ENCODE data around the gene NRXN3.

Gene NRXN3

DNA sequence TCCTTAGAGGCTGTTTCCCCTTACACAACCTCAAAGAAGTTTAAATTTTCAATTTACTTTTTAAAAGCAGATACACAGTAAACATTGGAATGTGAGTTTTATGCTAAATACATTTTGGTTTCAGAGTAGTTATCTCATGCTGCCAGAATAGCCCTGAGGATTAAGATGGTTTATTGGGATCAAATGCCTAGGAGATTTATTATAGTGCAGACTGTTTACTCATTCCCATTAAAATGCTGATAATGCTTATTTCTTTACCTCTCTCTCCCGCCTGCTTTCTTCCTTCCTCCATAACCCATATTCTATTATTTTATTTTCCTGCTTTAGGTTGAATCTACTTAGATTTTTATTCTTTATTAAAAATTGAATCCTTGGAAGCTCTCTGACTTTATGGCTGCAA lies 1701.0 kb downstream of the NRXN3 start:
- DNase-seq (ENCODE audit: low read depth) = peak; percentile 12
- TF ChIP-seq, protein P1, sequence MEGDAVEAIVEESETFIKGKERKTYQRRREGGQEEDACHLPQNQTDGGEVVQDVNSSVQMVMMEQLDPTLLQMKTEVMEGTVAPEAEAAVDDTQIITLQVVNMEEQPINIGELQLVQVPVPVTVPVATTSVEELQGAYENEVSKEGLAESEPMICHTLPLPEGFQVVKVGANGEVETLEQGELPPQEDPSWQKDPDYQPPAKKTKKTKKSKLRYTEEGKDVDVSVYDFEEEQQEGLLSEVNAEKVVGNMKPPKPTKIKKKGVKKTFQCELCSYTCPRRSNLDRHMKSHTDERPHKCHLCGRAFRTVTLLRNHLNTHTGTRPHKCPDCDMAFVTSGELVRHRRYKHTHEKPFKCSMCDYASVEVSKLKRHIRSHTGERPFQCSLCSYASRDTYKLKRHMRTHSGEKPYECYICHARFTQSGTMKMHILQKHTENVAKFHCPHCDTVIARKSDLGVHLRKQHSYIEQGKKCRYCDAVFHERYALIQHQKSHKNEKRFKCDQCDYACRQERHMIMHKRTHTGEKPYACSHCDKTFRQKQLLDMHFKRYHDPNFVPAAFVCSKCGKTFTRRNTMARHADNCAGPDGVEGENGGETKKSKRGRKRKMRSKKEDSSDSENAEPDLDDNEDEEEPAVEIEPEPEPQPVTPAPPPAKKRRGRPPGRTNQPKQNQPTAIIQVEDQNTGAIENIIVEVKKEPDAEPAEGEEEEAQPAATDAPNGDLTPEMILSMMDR (conservative IDR thresholded peaks at IDR 0.05; ENCODE audit: low read depth, low read length) = no peak
- H3K4me3 ChIP-seq (ENCODE audit: low read length) = no peak overlapping the region

DNA sequence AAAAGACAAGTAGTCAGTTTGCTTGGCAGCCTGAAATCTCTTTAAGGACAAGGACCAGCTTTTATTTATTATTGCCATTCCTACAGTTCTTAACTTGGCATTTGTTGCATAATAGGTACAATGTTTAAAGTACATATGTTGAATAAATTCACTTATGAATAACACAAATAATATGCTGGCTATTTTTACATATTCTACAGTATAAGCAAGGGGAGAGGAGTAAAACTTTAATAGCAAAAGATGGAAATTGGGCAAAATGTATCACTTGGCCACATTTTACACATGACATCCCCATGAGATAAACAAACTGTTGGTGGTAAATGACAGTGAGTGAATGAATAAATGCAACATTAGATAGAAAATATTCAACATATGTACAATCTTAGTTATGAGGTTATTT lies 1708.1 kb downstream of the NRXN3 start:
- TF ChIP-seq, protein P1 (conservative IDR thresholded peaks at IDR 0.05; ENCODE audit: low read depth, low read length) = no peak
- no peak overlapping the region for H3K4me3 ChIP-seq (ENCODE audit: low read length)
- DNase-seq (ENCODE audit: low read depth) = no peak

DNA sequence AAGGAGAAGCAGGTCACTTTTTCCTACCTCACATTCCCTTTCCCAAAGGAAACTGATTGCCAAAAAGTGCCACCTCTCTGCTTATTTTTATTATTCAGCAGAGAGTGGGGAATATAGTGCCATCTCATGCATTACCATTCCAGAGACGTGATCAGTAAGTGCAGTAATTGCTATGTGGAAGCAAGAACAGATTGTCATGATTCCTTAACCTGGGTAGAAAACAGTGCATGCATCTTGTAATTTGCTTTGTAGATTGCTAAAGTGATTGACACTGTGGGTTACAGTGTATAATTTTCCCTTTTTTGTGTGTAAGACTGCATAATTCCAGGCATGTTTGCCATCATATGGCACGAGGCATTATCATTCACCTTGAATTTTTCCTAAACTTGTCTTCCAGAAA lies 1708.6 kb downstream of the NRXN3 start:
- no peak overlapping the region for H3K4me3 ChIP-seq (ENCODE audit: low read length)
- no peak for DNase-seq (ENCODE audit: low read depth)
- TF ChIP-seq, protein P1 (conservative IDR thresholded peaks at IDR 0.05; ENCODE audit: low read depth, low read length) = no peak

DNA sequence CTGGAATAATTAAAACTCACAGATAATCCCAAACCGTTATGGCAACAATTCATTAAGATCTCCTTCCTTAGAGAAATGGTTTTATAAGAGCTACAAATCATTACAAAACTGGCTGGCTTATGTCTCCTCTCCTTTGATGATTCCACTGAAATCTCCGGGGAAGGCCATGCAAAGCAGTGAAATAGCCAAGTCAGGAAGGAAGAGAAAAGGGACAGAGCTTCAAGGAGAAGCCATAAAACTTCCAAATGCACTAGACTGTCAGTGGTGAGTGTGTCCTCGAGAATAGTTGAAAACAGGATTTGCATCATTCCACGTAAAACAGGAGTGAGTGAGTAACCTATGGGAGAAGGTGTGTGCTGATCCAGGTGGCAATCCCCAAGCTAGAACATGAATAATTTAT lies 1711.1 kb downstream of the NRXN3 start:
- H3K4me3 ChIP-seq (ENCODE audit: low read length) = no peak overlapping the region
- DNase-seq (ENCODE audit: low read depth) = no peak
- TF ChIP-seq, protein P1 (conservative IDR thresholded peaks at IDR 0.05; ENCODE audit: low read depth, low read length) = no peak

DNA sequence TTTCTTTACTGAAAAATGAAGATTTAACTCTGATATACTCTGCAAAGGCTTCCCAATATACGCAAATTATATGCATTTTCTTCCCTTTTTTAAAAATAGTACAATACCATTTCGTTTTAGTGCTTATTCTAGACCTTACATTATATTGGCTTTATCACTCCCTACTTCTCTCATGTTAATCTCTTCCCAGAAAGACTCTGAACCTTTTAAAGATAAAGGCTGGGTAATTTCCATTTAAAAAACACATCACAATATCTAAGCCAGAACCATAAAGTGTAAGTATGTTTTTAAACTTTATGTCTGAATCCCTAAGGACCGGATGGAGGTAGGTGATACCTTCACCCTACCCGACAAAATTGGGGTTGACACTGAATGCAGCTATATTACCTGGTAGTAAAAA lies 1720.4 kb downstream of the NRXN3 start:
- no peak overlapping the region for H3K4me3 ChIP-seq (ENCODE audit: low read length)
- TF ChIP-seq, protein P1 (conservative IDR thresholded peaks at IDR 0.05; ENCODE audit: low read depth, low read length) = no peak
- DNase-seq (ENCODE audit: low read depth) = no peak

DNA sequence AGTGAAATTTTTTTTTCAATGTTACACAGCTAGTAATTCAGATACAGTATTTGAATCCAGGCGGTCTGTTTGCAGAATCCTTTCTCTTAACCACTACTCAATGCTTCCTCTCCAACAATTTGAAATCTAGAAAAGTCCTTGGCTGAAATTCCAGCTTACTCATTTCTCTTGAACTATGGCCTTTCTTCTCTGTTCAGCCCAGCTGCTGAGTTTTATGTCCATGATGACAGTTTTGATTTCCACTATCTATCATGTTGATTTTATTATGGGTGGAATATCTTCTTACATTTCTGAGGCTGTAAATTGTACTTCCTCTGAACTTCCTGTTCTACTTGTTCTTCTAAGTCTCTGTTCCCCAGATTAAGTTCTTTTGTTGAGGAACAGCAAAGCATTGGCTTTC lies 1725.8 kb downstream of the NRXN3 start:
- TF ChIP-seq, protein P1 (conservative IDR thresholded peaks at IDR 0.05; ENCODE audit: low read depth, low read length) = no peak
- DNase-seq (ENCODE audit: low read depth) = no peak
- no peak overlapping the region for H3K4me3 ChIP-seq (ENCODE audit: low read length)

DNA sequence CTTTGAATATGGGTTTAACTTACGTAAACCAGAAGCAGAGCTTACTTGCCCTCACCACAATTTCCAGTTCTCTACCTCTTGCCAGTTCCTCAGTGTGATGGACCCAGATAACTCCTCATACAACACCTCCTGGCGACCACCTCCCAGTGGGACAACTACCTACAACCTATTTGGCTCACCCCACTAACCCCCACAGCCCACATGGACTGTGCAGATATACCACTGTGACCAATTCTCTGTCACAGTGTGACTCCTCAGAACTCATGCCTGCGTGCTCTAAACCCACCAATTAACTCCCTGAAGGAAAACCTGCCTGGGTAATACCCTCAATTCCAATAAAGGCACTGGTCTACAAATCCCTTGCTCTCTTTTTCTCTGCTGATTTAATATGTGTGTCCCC lies 1729.4 kb downstream of the NRXN3 start:
- TF ChIP-seq, protein P1 (conservative IDR thresholded peaks at IDR 0.05; ENCODE audit: low read depth, low read length) = no peak
- no peak overlapping the region for H3K4me3 ChIP-seq (ENCODE audit: low read length)
- DNase-seq (ENCODE audit: low read depth) = no peak
